Lower leg skin (tissue), 3 donors: ENCODE measurements around the gene ANO9.

Experiments
- CTCF ChIP-seq, 3 donors: fragments of 450-650 bp; IDR thresholded peaks; one replicate each; pipeline ENCODE4 v1.5.1; 2016; ENCODE audit warnings: antibody characterized with exemption in 3 of 3, mild to moderate bottlenecking in 3 of 3, moderate library complexity in 2 of 3
- POLR2A ChIP-seq, 2 donors: fragments of 450-650 bp; IDR thresholded peaks; one replicate each; pipeline ENCODE4 v1.6.1; 2016 to 2017; ENCODE audit warnings: antibody characterized with exemption in 2 of 2, mild to moderate bottlenecking in 1 of 2, moderate library complexity in 1 of 2

- TF ChIP-seq CTCF (IDR thresholded peaks at IDR 0.05) (no peak), POLR2A (IDR thresholded peaks at IDR 0.05) (no peak)
Observed at GRCh38 chr11:465896-466530, 24.2 kb upstream of the ANO9 start.
